ENCODE results near the gene SORCS2.

SORCS2 gene

GRCh38 chr4:7187168-7187535, 5.2 kb upstream of the SORCS2 start:
- no peak for DNase-seq

- DNase-seq: no peak
Observed at GRCh38 chr4:7187691-7188090, 4.6 kb upstream of the SORCS2 start.

GRCh38 chr4:7189066-7189465, 3.3 kb upstream of the SORCS2 start:
- no peak for DNase-seq

- DNase-seq: no peak
Observed at GRCh38 chr4:7189475-7190277, 2.7 kb upstream of the SORCS2 start.

DNA sequence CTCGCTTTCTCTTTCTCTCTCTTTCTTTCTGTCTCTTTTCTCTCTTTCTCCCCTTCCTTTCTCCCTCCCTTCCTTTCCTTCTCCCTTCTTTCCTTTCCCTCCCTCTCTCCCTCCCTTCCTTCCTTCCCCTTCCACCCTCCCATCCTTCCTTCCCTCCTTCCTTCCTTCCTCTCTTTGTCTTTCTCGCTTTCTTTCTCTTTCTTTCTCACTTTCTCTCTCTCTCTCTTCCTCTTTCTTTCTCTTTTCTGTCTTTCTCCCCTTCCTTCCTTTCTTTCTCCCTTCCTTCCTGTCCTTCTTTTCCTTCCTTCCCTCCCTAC, 2.1 kb upstream of the SORCS2 start:
- no peak for DNase-seq

- no peak for DNase-seq
Observed at GRCh38 chr4:7190691-7191545, 1.4 kb upstream of the SORCS2 start.

GRCh38 chr4:7191546-7192251, 639 bp upstream of the SORCS2 start:
- no peak for DNase-seq

DNA sequence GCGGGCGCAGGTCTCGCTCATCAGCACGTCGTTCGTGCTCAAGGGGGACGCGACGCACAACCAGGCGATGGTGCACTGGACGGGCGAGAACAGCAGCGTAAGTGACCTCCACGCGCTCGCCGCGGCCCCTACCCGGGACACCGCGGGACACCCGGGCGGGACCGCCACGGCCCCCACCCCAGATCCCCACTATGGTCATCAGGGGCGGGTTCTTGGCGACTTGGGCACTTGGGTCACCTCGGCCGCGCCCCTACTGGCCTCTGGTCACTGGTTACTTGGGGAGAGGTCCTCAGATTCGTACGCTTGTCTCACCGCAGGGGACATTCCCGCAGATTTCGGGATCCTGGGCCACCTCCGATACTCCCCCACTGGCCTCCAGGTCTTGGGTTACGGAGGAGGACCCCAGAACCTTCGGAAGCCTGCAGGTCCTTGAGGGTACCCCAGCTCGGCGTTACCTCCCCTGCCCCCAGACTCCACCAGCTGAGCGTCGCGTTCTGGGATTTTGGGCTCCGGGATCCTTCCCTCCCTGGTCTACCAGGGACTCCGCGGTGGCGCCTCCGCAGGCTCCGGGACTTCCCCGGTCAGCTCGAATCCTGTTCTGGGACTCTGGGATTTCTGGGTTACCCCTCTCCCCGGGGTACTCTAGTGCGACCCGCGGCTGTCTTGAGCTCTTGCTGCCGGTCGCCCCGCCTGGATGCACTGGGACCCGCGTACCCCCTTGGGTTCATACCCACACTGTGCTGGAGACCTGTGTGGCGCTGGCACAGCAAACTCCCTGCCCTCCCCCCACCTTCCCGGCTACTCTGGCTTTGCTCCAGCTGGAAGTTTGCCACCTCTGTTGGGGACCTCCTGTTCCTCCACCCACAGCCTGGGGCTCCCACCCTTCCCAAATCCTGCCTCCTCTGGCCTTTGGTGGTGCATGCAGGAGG, 956 bp downstream of the SORCS2 start:
- no peak for DNase-seq

GRCh38 chr4:7194251-7195140, 2.2 kb downstream of the SORCS2 start:
- no peak for DNase-seq

GRCh38 chr4:7195141-7195515, 2.8 kb downstream of the SORCS2 start:
- DNase-seq: no peak

DNA sequence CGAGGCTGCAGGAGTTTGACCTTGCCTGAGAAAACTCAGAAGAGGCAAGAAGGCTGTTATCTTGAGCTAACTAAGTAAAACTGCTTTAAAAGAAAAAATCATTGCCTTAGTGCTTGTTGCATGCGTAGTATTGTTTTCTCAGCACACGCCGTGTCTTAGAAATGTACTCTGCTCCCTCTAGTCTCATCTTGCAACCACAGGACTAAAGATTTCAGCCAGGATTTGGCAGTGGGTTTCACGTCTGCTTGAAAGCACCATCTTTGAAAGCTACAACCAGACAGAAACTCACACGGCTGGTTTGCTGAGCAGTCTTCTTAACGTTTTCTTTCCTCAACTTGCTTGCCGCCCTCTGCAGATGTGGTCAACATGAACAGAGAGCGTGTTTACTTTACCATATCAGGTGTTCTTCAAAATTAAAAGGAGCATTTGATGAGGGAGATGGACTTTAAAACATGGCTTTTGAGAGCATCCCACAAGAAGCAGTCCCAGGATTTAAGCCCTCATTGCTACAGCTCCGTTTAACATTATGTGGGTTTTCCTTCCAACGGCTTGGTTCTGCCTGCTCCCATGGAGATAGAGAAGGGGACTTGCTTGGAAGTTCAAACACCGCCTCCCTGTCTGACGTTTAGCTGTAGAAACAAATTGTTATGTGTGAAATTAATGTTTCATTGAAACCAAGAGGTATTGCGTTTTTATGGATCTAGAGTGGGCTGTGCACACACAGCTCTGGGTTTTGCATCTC, 3.4 kb downstream of the SORCS2 start:
- no peak for DNase-seq

DNA sequence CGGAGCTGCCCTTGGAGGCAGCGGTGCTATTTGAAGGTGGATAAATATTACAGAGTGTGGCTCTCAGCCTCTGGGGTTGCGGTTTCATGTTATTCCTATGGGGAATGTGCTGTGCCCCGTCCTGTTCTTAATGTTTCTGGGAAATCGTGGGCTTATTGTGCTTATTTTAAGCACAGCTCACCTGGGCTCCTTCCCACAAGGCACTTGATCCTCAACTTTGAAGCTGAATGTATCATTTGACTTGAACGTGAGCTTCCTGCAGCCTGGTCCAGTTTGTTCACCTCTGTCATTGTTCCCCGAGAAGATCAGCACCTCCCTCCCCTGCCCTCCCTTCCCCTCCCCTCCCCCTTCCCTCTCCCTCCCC, 3.9 kb downstream of the SORCS2 start:
- DNase-seq: no peak

GRCh38 chr4:7196736-7197135, 4.4 kb downstream of the SORCS2 start:
- no peak for DNase-seq

- DNase-seq: no peak
Observed at GRCh38 chr4:7197910-7198309, 5.6 kb downstream of the SORCS2 start.

DNA sequence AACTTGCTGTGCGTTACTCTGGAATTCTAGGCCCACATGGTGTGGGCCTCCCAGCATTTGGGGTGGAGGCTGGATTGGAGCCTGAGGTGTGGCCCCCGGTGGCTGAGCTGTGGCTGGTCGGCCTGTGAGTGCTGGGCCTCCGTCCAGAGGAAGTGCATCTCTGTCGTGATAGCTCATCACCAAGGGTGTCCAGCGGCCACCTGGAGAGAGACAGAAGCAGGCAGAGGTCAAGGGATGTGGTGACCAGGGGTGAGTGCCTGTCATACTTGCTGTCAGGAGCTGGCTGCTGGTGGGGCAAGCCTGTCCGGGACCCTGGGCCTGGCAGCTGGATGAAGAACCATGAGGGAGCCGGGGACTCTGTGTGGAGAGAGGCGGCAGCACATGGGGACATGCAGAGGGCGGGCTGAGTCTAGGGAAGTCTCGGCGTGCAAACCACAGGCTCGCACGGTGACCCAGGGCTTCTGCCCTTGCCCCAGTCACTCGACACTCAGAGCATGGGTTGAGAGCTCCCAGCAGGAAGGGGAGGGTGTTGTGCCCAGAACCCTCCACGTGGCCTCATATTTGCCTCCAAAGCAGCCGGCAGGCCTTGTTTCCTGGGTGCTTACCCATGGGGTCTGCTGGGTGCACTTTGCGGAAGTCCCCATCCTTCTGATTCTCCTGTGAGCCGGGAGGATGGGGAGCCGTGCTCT, 6.2 kb downstream of the SORCS2 start:
- no peak for DNase-seq

DNA sequence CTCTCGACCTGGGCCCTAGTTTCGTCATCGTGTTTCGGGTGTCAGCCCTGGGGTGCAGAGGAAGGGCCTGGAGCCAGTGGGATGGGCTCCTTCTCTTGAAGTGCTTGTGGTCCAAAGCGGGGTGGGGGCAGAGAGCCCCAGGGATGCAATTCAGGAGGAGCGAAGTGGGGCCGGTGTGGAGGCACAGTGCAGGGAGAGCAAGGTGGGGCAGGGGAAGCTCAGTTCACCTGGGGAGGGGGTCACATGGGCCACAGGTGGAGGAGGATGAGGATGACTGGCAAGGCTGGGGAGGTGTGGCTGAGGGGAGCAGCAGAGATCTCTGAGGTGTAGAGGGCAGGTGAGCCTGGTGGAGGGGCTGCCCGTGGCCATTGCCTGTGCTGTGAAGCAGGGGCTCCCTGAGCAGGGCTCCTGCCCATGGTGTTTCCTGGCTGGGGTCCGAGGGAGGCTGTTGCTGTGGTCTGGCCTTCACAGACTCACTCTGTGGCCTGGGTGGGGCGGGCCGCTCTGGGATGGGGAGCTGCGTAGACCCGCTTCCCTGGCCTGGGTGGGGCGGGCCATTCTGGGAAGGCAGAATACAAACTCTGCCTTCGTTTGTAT, 6.9 kb downstream of the SORCS2 start:
- DNase-seq: no peak

- no peak for DNase-seq
Observed at GRCh38 chr4:7199771-7200441, 7.6 kb downstream of the SORCS2 start.

DNA sequence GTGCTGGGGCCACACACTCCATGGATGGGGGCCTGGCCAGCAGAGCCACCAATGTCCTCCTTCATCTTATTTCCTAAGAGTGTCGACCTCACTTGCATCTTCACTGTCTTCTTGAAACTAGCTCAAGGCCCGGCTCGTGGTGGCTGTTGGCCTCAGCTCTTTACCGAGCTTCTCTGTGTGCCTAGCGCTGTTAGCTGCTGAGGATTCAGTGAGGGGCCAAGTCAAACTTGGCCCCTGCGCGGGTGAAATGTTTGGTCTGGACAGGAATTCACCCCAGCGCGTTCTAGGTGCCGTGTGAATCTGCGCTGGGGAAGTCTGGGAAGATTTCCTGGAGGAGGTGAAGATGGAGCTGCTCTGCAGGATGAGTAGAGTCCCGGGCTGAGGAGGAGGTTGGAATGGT, 8.5 kb downstream of the SORCS2 start:
- DNase-seq: no peak
